Measurements from ENCODE around the gene CLCN1.
A peak's percentile ranks its signal among the peaks of the same experiment; 100 is the strongest.

CLCN1 gene

GRCh38 chr7:143382791-143383641, 67.1 kb downstream of the CLCN1 start:
- DNase-seq (ENCODE audit: low read depth in 1 of 2, low spot score in 1 of 2) = no peak
- TF ChIP-seq REST (IDR thresholded peaks at IDR 0.05; ENCODE audit: insufficient replicate concordance, low read depth) = no peak
- no peak for TF ChIP-seq CTCF (IDR thresholded peaks at IDR 0.05; ENCODE audit: insufficient read depth, low read length)
- TF ChIP-seq POLR2AphosphoS5 (IDR thresholded peaks at IDR 0.05; ENCODE audit: low read depth) = no peak
- no peak for TF ChIP-seq SPI1 (IDR thresholded peaks at IDR 0.05; ENCODE audit: borderline replicate concordance, low read depth)
- no peak for TF ChIP-seq GABPA (IDR thresholded peaks at IDR 0.05; ENCODE audit: low read depth)
- H3K4me3 ChIP-seq (replicated peaks; ENCODE audit: insufficient read depth, low read length) = peak overlapping the region; percentile 75
- peak overlapping the region; percentile 88 for H3K27ac ChIP-seq (replicated peaks)
- no peaks in the 10 kb centered on the region for H3K27me3 ChIP-seq (ENCODE audit: insufficient read depth, poor library complexity, severe bottlenecking)

- DNase-seq (ENCODE audit: low read depth in 1 of 2, low spot score in 1 of 2) = no peak
- Histone ChIP-seq H3K27me3 (ENCODE audit: insufficient read depth, poor library complexity, severe bottlenecking) (no peaks in the 10 kb centered on the region), H3K4me3 (replicated peaks; ENCODE audit: insufficient read depth, low read length) (peak overlapping the region; percentile 75), H3K27ac (replicated peaks) (peak overlapping the region; percentile 49)
- no peak for TF ChIP-seq GABPA (IDR thresholded peaks at IDR 0.05; ENCODE audit: low read depth)
- no peak for TF ChIP-seq SPI1 (IDR thresholded peaks at IDR 0.05; ENCODE audit: borderline replicate concordance, low read depth)
- no peak for TF ChIP-seq REST (IDR thresholded peaks at IDR 0.05; ENCODE audit: insufficient replicate concordance, low read depth)
- TF ChIP-seq CTCF (IDR thresholded peaks at IDR 0.05; ENCODE audit: insufficient read depth, low read length) = no peak
- no peak for TF ChIP-seq POLR2AphosphoS5 (IDR thresholded peaks at IDR 0.05; ENCODE audit: low read depth)
These were observed 67.7 kb downstream of the CLCN1 start for GRCh38 chr7:143383642-143383957.

GRCh38 chr7:143384148-143384547, 68.2 kb downstream of the CLCN1 start:
- H3K4me3 ChIP-seq (replicated peaks; ENCODE audit: insufficient read depth, low read length) = peak overlapping the region; percentile 75
- TF ChIP-seq GABPA (IDR thresholded peaks at IDR 0.05; ENCODE audit: low read depth) (no peak), POLR2AphosphoS5 (IDR thresholded peaks at IDR 0.05; ENCODE audit: low read depth) (no peak), CTCF (IDR thresholded peaks at IDR 0.05; ENCODE audit: insufficient read depth, low read length) (no peak), SPI1 (IDR thresholded peaks at IDR 0.05; ENCODE audit: borderline replicate concordance, low read depth) (no peak), REST (IDR thresholded peaks at IDR 0.05; ENCODE audit: insufficient replicate concordance, low read depth) (no peak)
- DNase-seq (ENCODE audit: low read depth in 1 of 2, low spot score in 1 of 2) = peak in 1 of 2 experiments; percentile 28
- H3K27ac ChIP-seq (replicated peaks) = peak overlapping the region; percentile 49
- no peaks in the 10 kb centered on the region for H3K27me3 ChIP-seq (ENCODE audit: insufficient read depth, poor library complexity, severe bottlenecking)

All from HL-60 (cell line).